IMR-90 (cell line): ENCODE results near the gene UMOD.

Experiments
- FOS ChIP-seq: fragments of 150-350 bp; IDR thresholded peaks from 2 replicates; pipeline ENCODE4 v1.6.1; 2016; ENCODE audit warnings: low read depth, low read length
- MAZ ChIP-seq: IDR thresholded peaks from 2 replicates; pipeline ENCODE4 v1.6.1; 2012; ENCODE audit warnings: low read depth, mild to moderate bottlenecking, low read length, improper control_type of control experiment, moderate library complexity, borderline replicate concordance
- MXI1 ChIP-seq: IDR thresholded peaks from 2 replicates; pipeline ENCODE4 v1.6.1; 2012; ENCODE audit warnings: low read depth, mild to moderate bottlenecking, low read length, moderate library complexity, borderline replicate concordance
- NFE2L2 ChIP-seq: fragments of 150-350 bp; IDR thresholded peaks from 2 replicates; pipeline ENCODE4 v1.6.1; 2016; ENCODE audit warnings: low read depth, mild to moderate bottlenecking, low read length
- POLR2A ChIP-seq: IDR thresholded peaks from 2 replicates; pipeline ENCODE4 v1.6.1; 2012; ENCODE audit warnings: mild to moderate bottlenecking, low read depth, low read length
- RAD21 ChIP-seq: IDR thresholded peaks from 2 replicates; pipeline ENCODE4 v1.6.1; 2012; ENCODE audit warnings: low read length, improper control_type of control experiment
- RCOR1 ChIP-seq: IDR thresholded peaks from 2 replicates; pipeline ENCODE4 v1.6.1; 2012; ENCODE audit warnings: mild to moderate bottlenecking, low read length, improper control_type of control experiment; ENCODE audit not compliant: insufficient replicate concordance
- RFX5 ChIP-seq: IDR thresholded peaks from 2 replicates; pipeline ENCODE4 v1.8.0; 2012; ENCODE audit warnings: low read depth, mild to moderate bottlenecking, low read length, moderate library complexity
- SMC3 ChIP-seq: fragments of 150-350 bp; IDR thresholded peaks from 2 replicates; pipeline ENCODE4 v1.6.1; 2016; ENCODE audit warnings: low read depth, mild to moderate bottlenecking, antibody characterized with exemption, low read length, moderate library complexity
- TF ChIP-seq, protein P1 (sequence below): conservative IDR thresholded peaks from 2 replicates; pipeline ENCODE4 v1.5.1; 2012; ENCODE audit warnings: mild to moderate bottlenecking, low read depth, low read length, improper control_type of control experiment

DNA sequence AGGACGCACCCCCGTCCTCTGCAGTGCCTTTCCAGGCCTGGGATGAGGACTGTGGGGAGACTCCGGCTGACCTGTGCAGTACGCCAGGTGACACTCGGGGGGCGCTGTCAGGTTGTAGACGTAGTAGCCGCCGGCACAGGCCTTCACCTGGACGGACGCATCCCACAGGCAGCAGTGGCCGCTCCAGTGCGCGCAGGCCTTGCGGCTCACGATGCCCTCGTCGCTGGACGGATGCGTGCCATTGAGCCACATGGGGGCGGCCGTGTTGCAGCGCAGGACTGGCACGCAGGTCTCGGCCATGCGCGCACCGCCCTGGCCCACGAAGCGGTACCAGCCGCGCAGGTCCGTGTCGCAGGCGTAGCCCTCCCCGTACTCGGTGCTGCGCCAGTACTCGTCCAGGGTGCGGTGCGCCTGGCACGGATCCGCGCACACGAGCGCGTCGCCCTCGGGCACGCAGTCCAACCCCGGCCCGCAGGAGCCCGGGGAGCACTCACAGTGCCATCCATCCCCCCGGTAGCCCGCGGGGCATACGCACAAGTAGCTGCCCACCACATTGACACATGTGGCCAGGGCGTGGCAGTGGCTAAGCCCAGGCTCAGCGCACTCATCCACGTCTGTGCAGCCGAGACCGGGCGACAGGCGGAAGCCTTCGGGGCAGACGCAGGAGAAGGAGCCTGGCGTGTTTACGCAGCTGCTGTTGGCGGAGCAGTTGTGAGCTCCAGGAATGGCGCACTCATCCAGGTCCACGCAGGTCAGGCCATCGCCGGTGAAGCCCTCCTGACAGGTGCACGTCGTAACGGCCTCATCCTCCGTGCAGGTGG lies 3.9 kb downstream of the UMOD start:
- TF ChIP-seq, protein P1, sequence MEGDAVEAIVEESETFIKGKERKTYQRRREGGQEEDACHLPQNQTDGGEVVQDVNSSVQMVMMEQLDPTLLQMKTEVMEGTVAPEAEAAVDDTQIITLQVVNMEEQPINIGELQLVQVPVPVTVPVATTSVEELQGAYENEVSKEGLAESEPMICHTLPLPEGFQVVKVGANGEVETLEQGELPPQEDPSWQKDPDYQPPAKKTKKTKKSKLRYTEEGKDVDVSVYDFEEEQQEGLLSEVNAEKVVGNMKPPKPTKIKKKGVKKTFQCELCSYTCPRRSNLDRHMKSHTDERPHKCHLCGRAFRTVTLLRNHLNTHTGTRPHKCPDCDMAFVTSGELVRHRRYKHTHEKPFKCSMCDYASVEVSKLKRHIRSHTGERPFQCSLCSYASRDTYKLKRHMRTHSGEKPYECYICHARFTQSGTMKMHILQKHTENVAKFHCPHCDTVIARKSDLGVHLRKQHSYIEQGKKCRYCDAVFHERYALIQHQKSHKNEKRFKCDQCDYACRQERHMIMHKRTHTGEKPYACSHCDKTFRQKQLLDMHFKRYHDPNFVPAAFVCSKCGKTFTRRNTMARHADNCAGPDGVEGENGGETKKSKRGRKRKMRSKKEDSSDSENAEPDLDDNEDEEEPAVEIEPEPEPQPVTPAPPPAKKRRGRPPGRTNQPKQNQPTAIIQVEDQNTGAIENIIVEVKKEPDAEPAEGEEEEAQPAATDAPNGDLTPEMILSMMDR, result no peak
- TF ChIP-seq RAD21 (no peak), SMC3 (no peak), MAZ (no peak), NFE2L2 (no peak), MXI1 (no peak), RFX5 (no peak), POLR2A (no peak), RCOR1 (no peak), FOS (no peak)
